Glomerular endothelial cell (primary cell): ENCODE measurements around the gene ZNF610. TPM values are rescaled to one million over a fixed set of nuclear protein-coding genes. Genes with fewer than 3 reads are reported as not detected.

ENCODE experiments used
- DNase-seq: peaks from one replicate; pipeline ENCODE4 v3.0.0-alpha.2; 2011; ENCODE audit warnings: low read depth, low spot score; ENCODE audit errors: extremely low read depth
- total RNA-seq: library from RNA; depleted of rRNA; stranded (reverse); fragments of >200 nt; gene quantifications from 2 replicates; pipeline ENCODE4 v1.2.3, GENCODE V29; 2015

The ZNF610 gene
- total RNA-seq, 1 donor from 2014 or later: 5.3 TPM

DNA sequence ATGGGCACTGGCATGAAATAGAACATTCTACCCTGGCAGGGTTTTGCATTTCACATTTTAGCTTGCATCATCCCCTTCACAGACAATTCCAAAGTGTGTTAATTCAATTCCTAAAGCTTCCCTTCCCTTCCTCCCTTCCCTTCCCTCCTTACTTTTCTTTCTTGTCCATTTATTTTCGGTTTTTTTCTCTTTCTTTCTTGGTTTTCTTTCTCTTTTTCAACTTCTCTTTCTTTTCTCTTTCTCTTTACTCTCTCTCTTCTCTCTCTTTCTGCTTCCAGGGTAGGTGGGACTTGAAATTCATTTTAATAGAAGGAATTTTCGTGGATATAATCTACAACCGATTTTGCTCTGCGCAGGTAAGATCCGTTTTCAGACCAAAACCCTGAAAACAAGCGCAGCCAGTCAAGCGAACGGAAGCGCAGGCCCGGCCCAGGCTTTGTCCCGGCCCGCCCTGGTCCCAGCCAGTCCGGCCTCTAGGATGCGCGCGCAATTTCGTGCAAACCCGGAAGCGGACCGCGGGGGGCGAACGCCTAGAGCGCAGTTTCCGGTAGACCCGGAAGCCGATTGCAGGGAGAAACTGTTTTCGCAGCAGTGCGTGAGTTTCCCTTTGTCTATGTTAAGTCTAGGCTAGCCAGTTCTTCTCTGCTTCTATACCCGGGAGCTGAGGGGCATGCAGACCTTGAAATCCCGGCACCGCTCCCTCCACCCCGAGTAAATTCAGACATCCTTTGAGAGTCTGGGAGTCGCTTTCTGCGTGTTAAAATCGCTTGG lies 61.5 kb downstream of the ZNF610 start, which contains the start of gene ZNF528:
Gene ZNF528 (plus strand): TSS at position 540 of the 771 bp plus-strand sequence. CDS start 4,165 bp downstream, outside the sequence.
- peak; percentile 48 for DNase-seq

DNA sequence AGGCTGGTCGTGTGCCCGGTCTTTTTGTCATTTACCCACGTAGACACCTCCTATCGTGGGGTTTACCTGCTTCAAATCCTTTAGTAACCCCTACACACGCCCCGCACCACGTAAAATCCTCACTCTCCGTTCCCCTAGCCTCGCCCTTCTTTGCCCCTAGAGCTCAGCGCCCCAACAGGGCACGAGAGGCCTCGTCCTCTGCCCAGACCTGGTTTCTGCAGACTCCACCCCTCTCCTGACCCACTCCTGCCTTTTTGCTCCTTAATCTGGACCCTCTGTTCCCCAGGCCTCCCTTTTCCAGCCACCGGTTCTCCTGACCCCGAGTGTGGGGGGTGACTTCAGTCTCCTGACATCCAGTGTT lies 62.0 kb downstream of the ZNF610 start:
- no peak for DNase-seq

DNA sequence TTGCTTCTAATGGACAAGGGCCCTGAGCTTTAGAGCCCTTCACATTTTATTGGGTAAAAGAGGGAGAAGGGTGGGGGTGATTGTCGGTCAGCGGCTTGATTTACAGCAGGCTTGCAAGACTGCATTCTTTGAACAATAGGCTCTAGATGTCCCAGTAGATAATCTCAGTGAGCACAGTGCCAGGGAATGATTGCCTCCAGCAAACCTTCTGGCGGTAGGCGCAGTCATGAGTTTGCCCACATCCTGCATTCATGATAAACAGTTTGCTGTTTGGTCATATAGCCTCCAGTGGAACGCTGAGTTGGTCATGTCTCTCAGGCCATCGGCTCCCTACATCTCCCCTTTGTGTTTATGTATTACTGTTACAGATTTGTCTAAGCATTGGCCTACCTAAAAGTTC lies 74.2 kb downstream of the ZNF610 start:
- DNase-seq: no peak

DNA sequence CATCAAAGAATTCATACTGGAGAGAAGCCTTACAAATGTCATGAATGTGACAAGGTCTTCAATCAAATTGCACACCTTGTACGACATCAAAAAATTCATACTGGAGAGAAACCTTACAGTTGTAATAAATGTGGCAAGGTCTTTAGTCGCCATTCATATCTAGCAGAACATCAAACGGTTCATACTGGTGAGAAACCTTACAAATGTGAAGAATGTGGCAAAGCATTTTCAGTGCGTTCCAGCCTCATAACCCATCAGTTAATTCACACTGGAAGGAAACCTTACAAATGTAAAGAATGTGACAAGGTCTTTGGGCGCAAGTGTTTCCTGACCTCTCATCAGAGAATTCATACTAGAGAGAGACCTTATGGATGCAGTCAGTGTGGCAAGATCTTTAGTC lies 79.7 kb downstream of the ZNF610 start:
- DNase-seq: no peak

Other genes with a start within 250 kb of the ZNF610 start
- gene ZNF841, start 240.5 kb upstream of the ZNF610 start, total RNA-seq: 6.8 and 14.8 TPM in 2 replicates
- 5.1 and 7.5 TPM in 2 replicates for gene ZNF616, start 196.3 kb upstream of the ZNF610 start, total RNA-seq
- 5.5 and 10.2 TPM in 2 replicates for gene ZNF836, start 164.6 kb upstream of the ZNF610 start, total RNA-seq
- gene PPP2R1A, start 146.2 kb upstream of the ZNF610 start, total RNA-seq: 322 and 337 TPM in 2 replicates
- 9.1 and 9.5 TPM in 2 replicates for gene ZNF766, start 66.7 kb upstream of the ZNF610 start, total RNA-seq
- gene ZNF480, start 39.1 kb upstream of the ZNF610 start, total RNA-seq: 4.0 and 6.4 TPM in 2 replicates
- gene ZNF880, start 33.7 kb downstream of the ZNF610 start, total RNA-seq: 11.3 and 24.8 TPM in 2 replicates
- gene ZNF528, start 61.6 kb downstream of the ZNF610 start, total RNA-seq: 15.7 and 25.4 TPM in 2 replicates
- gene ZNF534, start 92.9 kb downstream of the ZNF610 start, total RNA-seq: not detected in 2 replicates
- gene ZNF578, start 117.3 kb downstream of the ZNF610 start, total RNA-seq: 3.5 and 4.3 TPM in 2 replicates
- 7.1 and 19.3 TPM in 2 replicates for gene ZNF808, start 191.4 kb downstream of the ZNF610 start, total RNA-seq
- 6.9 and 9.8 TPM in 2 replicates for gene ZNF701, start 234.0 kb downstream of the ZNF610 start, total RNA-seq